HG02970 (cell line): ENCODE results near the gene TEPSIN.

Source experiments
- ATAC-seq: cut with Tn5 transposase; IDR thresholded peaks from one replicate; pipeline ENCODE4 v1.9.1; 2021; ENCODE audit warnings: mild to moderate bottlenecking, moderate library complexity, moderate number of reproducible peaks; ENCODE audit not compliant: unreplicated experiment, low FRiP score

The TEPSIN gene, protein sequence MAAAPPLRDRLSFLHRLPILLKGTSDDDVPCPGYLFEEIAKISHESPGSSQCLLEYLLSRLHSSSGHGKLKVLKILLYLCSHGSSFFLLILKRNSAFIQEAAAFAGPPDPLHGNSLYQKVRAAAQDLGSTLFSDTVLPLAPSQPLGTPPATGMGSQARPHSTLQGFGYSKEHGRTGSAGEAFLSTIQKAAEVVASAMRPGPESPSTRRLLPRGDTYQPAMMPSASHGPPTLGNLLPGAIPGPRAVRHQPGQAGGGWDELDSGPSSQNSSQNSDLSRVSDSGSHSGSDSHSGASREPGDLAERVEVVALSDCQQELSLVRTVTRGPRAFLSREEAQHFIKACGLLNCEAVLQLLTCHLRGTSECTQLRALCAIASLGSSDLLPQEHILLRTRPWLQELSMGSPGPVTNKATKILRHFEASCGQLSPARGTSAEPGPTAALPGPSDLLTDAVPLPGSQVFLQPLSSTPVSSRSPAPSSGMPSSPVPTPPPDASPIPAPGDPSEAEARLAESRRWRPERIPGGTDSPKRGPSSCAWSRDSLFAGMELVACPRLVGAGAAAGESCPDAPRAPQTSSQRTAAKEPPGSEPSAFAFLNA

DNA sequence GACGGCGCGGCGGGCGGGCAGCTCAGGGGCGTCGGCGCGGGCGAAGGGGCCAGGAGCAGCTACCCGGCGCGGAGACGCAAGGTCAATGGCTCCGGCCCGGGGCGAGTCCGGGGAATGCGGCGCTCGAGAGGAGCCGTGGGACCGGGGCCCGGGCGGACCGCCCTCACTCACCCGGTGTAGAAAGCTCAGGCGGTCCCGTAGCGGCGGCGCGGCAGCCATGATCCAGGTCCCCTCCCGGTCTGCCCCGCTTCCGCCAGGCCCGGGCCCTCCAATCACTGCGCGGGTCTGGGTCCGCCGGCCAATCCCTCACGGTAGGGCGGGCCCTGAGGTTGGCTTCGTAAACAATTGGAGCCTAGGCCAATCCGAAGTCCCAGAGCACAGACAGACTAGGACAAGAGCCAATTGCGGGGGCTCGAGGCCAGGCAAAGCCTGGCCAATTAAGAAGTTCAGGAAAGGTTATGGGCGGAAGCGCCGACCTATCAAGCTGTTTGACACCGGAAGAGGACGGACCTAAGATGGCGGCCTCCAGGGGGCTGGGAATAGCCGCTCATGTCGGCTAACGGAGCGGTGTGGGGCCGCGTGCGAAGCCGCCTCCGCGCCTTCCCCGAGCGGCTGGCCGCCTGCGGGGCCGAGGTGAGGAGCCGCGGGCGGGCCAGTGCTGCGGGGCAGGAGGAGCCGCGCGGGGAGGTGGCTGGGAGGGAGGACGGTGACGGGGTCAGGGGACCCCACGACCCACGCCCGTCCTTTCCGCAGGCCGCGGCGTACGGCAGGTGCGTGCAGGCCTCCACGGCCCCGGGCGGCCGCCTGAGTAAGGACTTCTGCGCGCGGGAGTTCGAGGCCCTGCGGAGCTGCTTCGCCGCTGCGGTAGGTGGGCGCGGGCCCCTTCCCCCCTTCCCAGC is at the start of gene TEPSIN, which contains the start of gene NDUFAF8:
Gene TEPSIN, minus strand, starts transcription at position 241 of the 899 bp plus-strand sequence. Its CDS starts 22 bp downstream, at position 219.
Gene NDUFAF8, plus strand, starts transcription at position 504 of the 899 bp plus-strand sequence. Its CDS starts 46 bp downstream, at position 550.
- peak; percentile 90 for ATAC-seq

DNA sequence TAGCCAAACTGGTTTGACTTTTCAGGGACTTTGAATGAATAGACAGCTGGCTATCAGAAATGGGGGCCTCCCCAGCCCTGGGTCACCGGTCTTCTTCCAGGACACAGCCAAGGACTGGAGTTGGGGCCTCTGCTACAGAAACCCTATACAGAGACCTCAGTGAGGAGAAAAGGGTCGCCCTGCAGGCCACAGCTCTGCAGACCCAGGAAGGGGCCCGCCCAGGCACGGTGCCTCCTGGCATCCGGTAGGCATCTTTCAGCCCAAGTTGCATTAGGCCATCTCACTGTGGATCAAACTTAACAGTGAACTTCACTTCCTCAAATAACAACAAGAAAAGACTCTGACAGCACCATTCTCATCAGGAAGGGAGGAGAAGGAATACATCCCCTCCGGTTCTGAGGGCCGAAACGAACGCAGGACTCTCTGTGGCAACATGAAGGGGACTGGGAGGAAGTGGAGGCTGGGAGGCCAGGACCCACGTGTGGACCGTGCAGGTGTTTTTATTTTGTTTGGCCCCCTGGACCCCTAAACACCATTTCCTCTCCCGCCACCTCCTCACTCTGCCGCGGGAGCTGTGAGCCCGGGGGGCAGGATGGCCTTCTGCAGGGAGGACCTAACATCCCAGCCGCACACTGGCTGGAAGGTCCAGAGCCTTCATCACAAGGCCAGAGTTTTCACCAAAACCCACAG is 49.0 kb upstream of the TEPSIN start:
- ATAC-seq = no peak

DNA sequence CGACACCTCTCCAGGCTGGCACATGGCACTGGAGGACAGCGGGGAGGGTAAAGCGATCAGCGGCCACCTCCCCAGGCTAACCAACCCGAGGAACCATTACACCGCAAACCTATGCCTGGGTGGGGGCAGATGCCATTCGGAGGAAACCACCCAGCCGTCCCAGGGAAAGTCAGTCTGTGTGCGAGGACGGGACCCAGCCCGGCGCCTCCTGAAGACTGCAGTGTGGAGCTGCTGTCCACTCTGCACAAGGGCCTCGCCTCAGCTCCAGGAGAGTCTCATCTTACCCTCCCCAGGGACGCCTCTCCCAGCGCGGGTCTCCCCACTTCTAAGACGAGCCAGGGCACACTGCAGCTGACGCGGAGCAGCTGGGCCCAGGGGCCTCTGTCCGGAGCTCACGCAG is 48.3 kb upstream of the TEPSIN start:
- no peak for ATAC-seq

DNA sequence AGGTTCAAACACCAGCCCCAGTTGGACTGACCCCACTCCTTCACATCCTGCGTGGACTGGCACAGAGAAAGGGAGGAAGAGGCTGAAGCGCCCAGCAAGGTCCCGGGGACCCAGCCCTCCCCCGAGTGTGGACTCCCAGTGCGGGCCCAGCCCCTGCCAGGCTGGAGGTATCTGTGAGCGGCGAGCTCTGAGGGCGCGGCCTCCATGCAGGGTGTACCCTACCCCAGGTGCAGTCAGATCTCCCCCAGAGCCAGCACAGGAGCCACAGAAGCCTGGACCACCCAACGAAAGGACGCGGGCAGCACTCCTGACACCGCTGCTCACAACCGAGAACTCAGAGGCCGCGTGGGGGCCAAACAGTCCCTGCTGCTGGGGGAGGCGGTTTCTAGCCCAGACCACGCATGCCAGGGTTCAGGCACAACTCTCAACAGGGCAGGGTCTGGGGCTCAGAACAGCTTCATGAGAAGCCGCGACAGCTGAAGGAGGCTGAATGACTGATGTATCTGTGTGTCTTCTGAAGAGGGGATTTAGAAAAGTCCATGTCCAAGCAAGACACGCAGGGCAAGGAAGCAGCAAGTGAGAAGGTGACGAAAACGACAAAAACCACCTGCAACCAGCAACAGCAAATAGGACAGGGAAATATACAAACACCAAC is 47.8 kb upstream of the TEPSIN start:
- no peak for ATAC-seq

DNA sequence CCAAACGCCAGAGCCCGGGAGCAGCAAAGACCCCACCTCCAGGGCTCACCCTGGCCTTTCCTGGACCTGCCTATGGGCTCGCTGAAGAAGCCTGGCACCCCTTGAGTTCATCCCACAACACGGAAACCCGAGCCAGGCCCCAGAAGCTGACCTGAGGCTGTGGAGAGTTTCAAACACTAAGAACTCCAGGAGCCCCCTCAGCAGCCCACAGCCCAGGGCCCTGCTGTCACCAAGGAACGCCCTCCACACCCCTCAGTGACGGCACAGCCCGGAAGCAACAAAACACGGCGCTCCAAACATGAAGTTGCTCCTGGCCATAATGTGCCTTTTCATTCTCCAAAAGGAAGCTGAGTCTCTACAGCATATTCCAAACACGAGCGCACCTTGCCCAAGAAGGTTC is 47.0 kb upstream of the TEPSIN start:
- no peak for ATAC-seq

DNA sequence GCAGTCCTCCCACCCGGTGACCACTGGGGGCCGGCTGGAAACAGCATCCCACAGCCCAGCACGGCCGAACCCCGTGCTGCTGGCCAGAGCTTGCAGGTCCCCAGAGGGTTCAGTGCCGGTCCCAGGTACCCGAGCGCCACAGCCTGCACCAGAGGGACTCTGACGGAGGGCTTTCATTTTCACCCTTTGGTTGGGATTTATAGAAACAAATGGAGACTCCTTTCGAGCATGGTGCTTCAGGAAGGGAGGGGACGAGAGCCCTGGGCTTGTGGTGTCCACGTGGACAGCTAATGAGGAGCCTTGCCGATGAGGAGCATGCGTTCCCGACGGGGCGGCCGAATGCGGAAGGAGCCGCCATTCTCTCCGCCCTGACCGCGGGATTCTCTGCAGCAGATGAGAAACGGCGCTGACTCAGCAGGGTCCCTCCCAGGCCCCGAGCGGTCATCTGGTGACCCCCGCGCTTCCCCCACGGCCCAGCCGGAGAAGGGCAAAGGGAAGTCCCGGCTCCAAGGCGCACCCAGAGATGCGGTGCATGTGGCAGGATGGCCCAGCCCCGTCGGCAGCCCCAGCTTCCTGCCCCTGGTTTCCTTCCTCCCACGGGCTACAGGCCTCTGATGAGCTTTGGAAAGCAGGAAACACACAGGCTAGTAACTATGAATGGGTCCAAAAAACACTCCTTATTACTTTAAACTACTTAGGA is 46.5 kb upstream of the TEPSIN start:
- no peak for ATAC-seq

DNA sequence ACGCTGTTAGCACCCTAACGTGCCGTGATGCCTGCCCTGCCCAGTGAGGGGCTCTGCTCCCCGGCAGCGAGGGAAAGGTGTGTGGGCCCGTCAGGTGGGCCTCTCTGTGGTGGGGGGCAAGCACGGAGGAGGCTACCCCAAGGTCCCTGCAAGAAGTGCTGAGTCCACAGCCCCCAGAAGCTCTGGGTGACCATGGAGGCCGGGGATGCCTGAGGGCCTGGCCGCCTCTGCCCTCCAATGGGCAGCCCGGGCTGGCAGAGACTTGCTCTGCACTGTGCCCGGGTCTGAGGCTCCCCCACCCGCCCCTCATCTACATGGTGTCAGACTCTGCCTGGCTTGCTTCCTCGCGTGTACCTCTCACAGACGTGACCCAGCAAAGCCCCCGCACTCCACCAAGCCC is 44.0 kb upstream of the TEPSIN start:
- no peak for ATAC-seq

DNA sequence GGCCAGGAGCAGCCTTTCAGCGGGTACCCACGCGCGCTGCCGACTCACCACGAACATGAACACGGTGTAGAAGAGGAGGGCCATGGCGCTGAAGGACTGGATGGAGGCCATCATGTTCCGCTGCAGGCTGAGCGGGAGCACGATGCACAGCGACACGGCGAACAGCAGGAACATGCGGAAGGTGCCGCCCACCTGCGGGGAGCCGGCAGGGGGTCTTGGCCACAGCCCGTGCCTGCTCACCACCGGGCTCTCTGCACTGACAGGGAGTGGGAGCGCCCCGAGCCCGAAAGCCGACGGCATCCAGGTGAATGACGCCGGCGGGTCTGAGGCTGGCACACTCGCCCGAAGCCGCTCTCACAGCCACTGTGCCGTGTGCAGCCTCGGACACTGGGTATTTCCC is 43.3 kb upstream of the TEPSIN start:
- ATAC-seq = no peak

DNA sequence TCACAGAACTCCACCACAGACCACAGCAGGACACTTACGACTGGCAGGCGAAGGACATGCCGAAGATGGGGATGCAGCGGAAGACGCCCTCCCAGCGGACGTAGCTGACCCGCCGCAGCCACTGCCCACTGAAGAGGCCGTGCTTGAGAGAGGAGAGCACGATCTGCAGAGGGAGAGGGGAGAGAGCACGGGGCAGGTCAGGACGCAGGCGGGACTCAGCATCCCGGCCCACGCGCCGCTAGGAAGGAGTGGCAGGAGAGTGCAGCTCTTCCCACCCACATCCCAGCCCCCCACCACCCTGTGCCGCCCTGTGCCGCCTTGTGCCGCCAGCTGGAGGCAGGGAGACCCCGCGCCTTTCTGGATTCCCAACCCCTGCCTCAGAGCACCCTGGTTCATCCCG is 41.7 kb upstream of the TEPSIN start:
- no peak for ATAC-seq

DNA sequence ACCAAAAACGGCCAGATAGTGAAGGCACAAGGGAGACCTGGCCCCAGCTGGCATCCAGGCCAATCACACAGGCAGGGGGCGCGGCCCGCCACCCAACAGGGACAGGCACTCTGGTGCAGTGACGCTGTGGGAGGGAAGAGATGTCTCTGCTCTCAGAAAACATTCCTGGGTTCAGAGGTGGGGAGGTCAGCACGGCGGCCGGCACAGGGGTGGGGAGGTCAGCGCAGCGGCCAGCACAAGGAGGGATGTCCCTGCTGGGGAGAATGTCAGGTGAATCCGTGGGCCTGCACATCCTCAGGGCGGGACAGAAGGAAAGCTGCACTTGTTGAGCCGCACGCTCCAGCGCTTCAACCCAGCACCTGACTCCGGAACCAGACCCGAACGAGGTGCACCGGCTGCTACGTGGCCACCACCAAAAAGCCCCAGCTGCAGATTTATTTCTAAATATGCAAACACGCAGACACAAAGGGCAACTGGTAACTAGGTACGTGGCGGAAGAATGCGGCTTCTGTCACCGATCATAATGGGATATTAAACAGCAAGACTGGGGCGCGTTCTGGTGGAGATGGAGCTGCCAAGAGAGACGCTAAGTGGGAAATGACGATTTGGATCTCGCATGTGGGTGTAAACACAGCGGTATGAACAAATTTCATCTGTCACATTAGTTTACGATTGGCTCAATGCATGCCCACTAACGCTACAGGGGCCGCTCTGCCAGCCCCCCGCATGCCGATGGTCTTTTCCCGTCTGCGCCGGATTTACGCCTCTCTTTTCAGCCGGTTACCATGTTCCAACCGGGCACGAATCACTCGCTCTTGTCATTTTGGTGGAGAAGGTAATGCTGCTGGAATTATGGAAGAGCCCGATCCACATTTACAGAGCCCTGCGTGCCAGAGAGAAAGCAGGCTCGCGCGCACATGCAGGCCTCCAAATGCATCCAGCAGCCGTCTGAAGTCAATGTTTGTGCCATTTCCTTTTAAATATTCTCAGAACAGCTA is 40.7 kb upstream of the TEPSIN start:
- no peak for ATAC-seq

DNA sequence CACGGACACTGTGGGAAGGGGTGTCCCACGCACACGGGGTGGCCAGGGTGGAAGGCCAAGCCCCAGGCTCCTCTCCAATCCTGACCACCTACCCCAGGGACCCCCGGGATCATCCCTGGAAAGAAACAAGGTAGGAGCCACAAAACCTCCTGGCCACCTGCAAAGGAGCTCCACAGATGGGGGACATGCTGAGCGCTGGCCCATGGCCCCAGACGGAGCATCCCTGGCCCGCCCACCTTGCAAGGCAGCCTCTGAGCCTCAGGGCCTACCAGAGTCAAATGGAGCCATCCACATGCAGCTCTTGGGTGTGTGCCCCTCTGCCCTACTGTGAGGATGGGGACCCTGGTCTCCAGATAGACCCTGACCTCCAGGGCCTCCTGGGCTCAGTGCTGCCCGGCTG is 40.0 kb upstream of the TEPSIN start:
- ATAC-seq = no peak

DNA sequence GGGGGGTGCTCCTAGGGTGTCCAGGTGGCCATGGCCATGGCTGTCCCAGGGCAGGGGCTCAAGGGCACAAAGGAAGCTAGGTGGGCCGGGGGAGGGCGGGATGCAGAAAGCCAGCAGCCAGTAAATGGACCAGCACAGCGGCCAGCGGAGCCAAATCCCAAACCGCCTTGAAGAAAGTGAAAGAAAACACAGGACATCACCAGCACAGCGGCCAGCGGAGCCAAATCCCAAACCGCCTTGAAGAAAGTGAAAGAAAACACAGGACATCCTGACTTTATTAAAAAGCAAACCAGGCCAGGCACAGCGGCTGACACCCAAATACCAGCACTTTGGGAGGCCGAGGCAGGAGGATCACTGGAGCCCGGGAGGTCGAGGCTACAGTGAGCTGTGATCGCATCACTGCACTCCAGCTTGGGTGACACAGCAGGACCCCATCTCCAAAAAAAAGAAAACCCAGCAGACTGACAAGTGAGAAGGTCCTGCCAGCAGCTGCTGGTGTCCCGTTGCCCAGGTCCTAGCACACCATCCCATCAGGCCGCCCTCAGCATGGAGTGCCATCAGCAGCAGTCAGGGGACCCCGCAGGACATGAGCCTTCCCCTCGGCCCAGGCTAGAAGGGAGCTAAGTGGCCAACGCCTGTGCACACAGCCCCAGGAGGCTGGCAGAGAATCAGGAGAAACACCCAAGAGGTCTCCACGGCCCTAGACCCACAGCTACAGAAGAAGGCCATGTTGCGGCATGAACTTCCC is 39.3 kb upstream of the TEPSIN start:
- ATAC-seq = no peak

DNA sequence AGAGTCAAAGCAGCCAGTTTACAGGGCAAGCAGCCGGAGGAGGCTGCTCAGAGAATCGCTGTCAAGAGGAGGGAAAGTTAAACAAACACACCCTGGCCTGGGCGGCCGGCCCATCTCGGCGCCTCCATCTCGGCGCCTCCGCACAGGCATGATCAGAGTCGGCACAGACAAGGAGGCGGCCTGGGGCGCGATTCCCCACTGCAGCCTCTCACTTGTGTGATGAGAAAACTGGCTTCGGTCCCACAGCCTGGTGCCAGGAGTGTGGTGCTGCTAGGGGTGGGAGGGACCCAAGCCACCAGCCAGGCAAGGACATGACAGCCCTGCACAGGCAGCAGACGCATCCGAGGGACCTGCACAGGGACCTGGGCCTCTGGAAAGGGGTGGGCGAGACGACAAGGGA is 38.6 kb upstream of the TEPSIN start:
- ATAC-seq = no peak

DNA sequence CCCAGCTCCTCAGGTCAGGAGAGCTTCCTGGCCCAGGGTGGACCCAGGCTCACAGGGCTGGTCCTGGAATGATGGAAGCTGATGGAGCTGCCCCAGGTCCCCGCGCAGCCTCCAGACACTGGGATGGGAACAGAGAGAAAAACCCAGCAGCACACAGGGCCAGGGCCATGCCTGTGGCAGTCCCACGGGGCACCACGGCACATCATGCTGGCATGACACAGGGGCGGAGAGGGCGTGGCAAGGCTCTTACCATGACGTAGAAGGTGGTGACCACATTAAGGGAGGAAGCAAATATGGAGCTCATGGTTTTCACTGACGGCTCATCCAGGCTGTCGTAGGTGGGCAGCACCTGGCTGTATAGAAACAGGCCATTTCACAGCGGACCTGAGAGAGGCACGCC is 37.9 kb upstream of the TEPSIN start:
- no peak for ATAC-seq

DNA sequence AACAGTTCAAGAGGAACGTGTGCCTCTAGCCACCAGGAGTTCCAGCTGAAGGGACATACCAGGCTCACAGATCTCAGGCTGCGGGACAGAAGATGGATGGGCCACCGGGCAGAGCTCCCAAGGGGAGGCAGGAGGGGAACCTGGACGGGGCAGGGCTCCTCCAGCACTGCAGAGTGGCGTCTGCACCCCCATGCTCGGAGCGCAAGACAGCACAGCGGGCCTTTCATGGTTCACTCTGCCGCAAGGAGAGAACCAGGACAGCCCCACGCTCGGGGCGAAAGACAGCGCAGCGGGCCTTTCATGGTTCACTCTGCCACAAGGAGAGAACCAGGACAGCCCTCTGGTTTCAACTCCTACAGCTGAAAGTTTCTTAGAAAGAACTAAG is 35.6 kb upstream of the TEPSIN start:
- ATAC-seq = no peak

DNA sequence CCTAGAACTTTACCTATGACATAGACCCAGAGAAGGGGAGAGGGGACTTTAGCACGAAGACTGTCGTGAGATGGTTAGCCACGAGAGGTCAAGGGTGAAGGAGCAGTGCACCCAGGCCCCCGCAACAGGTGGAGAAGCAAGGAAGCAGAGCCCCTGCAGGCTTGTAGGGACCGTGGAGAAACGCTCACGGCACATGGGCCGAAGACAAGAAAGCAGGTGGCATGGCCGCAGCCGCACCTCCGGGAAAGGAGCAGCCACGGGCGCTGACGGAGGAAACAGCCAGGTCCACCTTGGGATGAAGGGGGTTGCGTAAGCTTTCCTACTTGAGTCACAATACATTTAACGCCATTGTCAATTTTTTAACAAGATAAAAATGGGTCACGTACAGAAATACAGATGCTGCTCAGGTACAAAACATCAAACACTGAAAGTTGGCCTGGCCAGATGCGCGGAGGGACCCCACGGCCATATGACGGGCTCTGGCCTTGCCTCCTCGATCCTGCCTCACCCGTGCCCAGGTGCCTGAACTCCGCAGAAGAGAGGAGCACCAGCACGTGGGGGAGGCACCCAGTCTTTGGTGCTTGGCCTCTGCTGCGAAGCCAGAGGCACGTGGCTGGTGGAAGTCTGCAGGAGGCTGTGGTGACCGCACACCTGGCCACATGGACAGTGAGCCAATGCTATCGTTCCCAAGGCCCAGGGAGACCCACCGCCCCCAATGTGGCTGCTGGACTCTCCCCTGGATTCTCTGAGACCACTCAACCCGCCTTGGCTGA is 35.0 kb upstream of the TEPSIN start:
- no peak for ATAC-seq

DNA sequence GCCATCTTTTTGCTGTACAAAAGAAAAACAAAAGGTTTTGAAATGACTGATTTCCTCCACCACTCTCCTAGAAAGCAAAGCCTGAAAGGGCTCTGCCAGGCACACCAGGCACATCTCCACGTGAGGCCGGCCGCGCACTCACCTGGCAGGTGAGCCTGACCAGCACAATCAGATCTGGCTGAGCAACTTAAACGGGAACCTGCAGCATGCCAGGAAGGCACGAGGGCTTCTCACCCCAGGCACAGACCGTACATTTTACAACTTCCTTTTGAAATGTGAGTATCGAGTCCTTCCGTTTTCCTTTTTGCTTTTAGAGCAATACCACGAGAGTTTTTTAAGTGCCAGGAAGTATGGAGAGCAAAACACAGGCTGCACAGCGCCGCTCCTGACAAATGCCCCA is 33.8 kb upstream of the TEPSIN start:
- ATAC-seq = no peak
